ENCODE measurements around the gene ATXN1. TPM values are rescaled to one million over a fixed set of nuclear protein-coding genes. Genes with fewer than 3 reads are reported as not detected.
A peak's percentile ranks its signal among the peaks of the same experiment; 100 is the strongest.

Gene ATXN1
- total RNA-seq, 2 experiments from 2014 or later: 83.1 to 89.4 TPM

DNA sequence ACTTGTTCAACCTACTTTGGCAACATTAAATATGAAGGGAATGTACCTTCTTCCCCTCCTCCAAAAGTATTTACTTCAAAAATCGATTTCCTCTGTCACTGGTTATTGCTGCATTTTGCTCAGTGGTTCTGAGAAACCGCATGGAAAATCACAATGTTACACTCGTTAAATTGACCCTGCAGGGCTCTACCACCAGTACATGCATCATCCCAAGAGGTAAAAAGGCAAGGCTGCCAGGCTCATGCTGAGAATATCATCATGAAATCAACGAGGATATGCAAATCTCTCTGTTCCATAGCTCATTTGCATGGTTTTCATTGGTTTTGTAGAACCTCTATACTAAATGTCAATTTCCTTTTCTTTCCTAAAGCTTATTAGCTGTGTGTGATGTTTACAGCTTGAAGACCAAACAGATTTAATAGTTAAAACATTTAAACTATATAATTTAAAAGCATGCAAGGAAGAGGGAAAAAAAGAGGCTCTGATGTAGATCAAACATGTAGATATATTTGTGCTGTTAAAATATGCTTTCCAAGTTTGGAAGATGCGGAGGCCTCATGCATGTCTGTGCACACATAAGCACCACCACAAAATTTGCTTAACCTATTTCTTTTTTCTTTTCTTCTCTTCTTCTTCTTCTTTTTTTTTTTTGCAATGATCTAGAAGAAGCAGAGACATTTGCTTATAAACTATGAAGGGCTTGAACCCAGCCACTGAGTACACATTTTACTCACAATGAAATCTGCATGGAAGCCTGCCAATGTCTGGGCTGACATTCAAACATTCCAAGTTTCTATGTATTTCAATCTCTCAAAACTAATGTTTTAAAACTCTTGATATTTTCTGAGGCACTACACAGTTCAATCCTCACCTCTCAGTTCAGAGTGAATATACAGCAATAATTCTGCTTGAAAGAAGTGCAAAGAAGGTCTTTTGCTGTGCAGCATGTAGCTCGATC is 328.9 kb downstream of the ATXN1 start:
- H3K4me3 Mint-ChIP-seq: no peak overlapping the region
- POLR2A ChIA-PET: interaction anchor here (0.9 to 8.3 kb wide), 5 partner anchors 18 to 329 kb away, joined by 3 to 106 read pairs (median 4); partner anchors contain the start of gene ATXN1
- no peaks in the 10 kb centered on the region for H3K27me3 Mint-ChIP-seq
- CTCF ChIA-PET: interaction anchor here (0.6 to 1.5 kb wide), 4 partner anchors 23 to 331 kb away, joined by 3 to 6 read pairs (median 3); no protein-coding TSS in a partner anchor
- peaks cover 69% of the 10 kb centered on the region for H3K4me1 Mint-ChIP-seq
- H3K36me3 Mint-ChIP-seq (ENCODE audit: low read depth): peaks cover 66% of the 10 kb centered on the region
- peak overlapping the region; percentile 27 for H3K27ac Mint-ChIP-seq
- no peaks in the 10 kb centered on the region for H3K9me3 Mint-ChIP-seq
- no peak for DNase-seq

DNA sequence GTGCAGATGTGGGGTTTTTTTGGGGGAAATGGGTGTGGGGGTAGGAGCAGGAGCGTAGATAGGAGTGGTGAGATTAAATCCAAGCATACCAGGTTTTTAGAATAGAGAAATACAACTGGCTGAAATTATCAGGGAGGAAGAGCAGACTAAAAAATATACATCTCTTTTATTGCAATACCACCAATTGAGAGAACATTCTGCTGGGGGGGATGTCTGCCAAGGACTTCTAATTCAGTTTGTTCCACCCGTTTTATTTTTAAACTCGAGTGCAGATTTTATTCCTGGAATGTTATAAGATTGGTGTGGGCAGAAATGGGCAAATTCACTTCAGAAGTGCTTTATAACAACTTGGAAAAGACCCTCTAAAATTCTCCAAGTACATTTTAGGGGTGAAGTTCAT is 330.2 kb downstream of the ATXN1 start:
- Mint-ChIP-seq H3K4me1 (peaks cover 62% of the 10 kb centered on the region), H3K36me3 (ENCODE audit: low read depth) (peaks cover 62% of the 10 kb centered on the region), H3K27me3 (no peaks in the 10 kb centered on the region), H3K27ac (no peak overlapping the region), H3K4me3 (no peak overlapping the region), H3K9me3 (no peaks in the 10 kb centered on the region)
- POLR2A ChIA-PET: no interaction called here
- DNase-seq: no peak
- CTCF ChIA-PET: no interaction called here

DNA sequence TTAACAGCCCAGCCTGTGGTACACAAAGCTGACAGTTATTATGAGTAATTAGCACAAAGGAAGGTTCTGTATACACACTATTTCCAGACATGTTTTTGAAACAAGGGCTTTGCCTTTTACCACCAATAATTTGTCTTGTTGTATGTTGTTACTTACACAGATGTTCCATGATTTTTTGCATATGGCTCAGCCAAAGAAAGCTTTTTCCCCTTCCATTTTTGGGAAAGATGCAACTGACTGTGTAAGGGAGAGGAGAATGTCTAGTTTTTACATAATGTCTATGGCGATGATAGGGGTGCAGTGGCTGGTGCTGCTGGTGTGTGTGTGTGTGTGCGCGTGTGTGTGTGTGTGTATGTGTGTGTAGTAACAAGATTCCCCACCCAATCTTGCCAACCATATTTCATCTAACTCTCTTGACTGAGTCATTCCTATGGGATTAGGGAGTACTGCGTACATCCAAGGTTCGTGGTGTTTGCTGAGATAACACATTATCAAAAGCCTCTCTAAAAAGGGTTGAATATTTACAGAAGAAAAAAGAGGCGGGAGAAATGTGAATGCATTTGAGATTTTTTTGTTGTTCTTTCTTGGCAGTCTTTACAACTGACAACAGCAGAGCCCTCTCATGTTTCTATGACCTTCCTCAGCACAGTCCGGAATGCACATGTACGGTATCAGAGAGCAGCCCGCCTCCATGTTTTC is 330.7 kb downstream of the ATXN1 start:
- H3K9me3 Mint-ChIP-seq: no peaks in the 10 kb centered on the region
- DNase-seq: no peak
- ChIA-PET CTCF (no interaction called here), POLR2A (no interaction called here)
- no peaks in the 10 kb centered on the region for H3K27me3 Mint-ChIP-seq
- H3K4me3 Mint-ChIP-seq: no peak overlapping the region
- peaks cover 60% of the 10 kb centered on the region for H3K4me1 Mint-ChIP-seq
- H3K27ac Mint-ChIP-seq: no peak overlapping the region
- H3K36me3 Mint-ChIP-seq (ENCODE audit: low read depth): peaks cover 65% of the 10 kb centered on the region

DNA sequence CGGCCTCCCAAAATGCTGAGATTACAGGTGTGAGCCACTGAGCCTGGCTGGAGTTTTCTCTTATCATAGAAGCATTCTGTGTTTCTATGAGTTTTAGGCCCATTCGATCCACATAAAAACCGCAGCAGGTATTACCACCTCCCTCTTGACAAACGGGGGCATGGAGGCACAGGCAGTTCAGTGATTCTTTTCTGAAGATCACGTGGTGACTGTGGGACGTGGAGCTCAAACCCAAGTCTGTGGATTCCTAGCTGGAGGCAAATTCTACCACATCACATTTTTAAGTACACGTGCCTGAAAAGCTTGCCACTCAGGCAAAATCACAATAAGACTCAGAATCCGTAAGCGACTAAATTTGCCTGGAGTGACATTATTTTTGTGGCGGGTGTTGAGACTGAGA is 331.6 kb downstream of the ATXN1 start:
- no peak overlapping the region for H3K4me3 Mint-ChIP-seq
- CTCF ChIA-PET: no interaction called here
- H3K4me1 Mint-ChIP-seq: peaks cover 52% of the 10 kb centered on the region
- DNase-seq: no peak
- POLR2A ChIA-PET: no interaction called here
- H3K9me3 Mint-ChIP-seq: no peaks in the 10 kb centered on the region
- peaks cover 57% of the 10 kb centered on the region for H3K36me3 Mint-ChIP-seq (ENCODE audit: low read depth)
- H3K27ac Mint-ChIP-seq: no peak overlapping the region
- no peaks in the 10 kb centered on the region for H3K27me3 Mint-ChIP-seq

DNA sequence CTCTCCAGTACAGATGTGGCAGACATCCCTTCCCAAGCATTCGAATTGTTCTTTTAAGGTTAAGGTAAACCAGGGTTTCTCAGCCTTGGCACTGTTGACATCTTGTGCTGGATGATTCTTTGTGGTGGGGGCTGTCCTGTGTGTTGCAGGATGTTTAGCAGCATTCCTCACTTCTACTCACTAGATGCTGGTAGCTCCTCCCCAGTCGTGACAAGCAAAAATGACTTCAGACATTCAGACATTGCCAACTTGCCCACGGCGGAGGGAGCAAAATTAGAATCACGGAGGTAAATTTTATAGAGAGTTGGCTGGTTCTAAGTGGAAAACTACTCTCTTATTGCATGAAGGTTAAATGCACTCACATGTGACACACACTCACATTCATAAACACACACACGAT is 334.1 kb downstream of the ATXN1 start:
- peaks cover 56% of the 10 kb centered on the region for H3K36me3 Mint-ChIP-seq (ENCODE audit: low read depth)
- DNase-seq: no peak
- H3K27ac Mint-ChIP-seq: no peak overlapping the region
- H3K4me1 Mint-ChIP-seq: peaks cover 40% of the 10 kb centered on the region
- H3K4me3 Mint-ChIP-seq: no peak overlapping the region
- ChIA-PET POLR2A (interaction anchor here (1.0 to 1.4 kb wide), 2 partner anchors 10 to 44 kb away, joined by 4 read pairs; no protein-coding TSS in a partner anchor), CTCF (no interaction called here)
- no peaks in the 10 kb centered on the region for H3K9me3 Mint-ChIP-seq
- H3K27me3 Mint-ChIP-seq: no peaks in the 10 kb centered on the region

DNA sequence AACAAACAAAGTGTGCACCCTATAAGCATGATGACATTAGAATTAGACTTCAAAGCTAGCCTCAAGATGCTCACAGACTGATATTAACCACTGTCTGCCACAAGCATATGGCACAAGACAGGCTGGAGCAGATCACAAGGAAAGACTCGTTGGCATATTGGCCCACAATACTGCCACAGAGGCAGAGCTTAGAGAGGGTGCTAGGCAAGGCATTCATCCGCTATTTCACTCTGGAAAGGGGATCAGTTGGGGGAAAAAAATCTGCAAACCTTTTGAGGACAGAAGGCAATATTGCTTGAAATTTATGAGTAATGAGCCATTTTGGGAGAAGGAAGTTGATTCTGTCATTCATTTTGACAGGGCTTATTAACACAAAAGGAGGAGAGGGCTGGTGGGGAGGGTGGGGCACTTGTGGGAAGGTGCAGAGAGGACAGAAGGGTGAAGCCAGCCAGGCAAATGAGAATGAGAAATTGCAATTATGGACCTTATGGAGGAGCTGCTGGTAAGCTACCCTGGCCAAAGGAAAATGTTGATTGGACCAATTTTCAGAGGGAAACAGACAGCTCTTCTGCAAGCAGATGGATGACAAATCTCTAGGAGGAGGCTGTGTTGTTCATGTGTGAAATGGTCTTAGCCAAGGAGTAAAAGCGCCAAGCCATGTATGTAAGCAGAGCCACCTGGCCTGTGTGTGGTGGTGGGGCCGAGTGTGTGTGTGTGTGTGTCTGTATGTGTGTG is 335.2 kb downstream of the ATXN1 start:
- H3K4me1 Mint-ChIP-seq: peaks cover 41% of the 10 kb centered on the region
- no peaks in the 10 kb centered on the region for H3K27me3 Mint-ChIP-seq
- H3K4me3 Mint-ChIP-seq: no peak overlapping the region
- POLR2A ChIA-PET: interaction anchor here (0.9 to 3.1 kb wide), 2 partner anchors 10 to 336 kb away, joined by 4 to 18 read pairs; partner anchors contain the start of gene ATXN1
- no peaks in the 10 kb centered on the region for H3K9me3 Mint-ChIP-seq
- no peak for DNase-seq
- H3K27ac Mint-ChIP-seq: no peak overlapping the region
- H3K36me3 Mint-ChIP-seq (ENCODE audit: low read depth): peaks cover 46% of the 10 kb centered on the region
- CTCF ChIA-PET: interaction anchor here (1.1 kb wide), 1 partner anchor 16 kb away, joined by 5 read pairs; no protein-coding TSS in a partner anchor

DNA sequence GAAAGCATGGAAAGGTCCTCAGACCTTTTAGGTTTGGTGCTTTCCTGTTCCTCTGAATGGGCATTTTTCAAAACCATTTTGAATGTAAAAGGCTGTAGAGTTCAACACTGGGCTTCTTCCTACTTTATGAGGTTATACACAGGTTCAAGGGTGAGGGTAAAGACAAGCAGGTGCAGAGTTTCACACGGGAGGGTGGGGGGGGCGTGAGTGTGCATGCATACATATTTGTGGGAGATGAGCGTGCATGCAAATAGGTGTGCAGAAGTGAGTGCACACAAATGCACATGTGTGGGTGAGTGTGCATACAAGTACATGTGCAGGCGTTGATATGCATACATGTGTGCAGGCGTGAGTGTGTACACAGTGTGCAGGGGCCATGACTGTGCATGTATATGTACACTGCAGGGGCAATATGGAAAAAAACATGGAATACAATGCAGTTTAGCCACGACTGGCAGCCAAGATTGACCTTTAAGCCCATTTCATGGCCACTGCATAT is 339.7 kb downstream of the ATXN1 start:
- peak overlapping the region; percentile 29 for H3K4me3 Mint-ChIP-seq
- ChIA-PET POLR2A (interaction anchor here (0.9 to 4.3 kb wide), 19 partner anchors 11 to 341 kb away, joined by 3 to 109 read pairs (median 9); partner anchors contain the start of gene ATXN1), CTCF (interaction anchor here (1.0 to 2.1 kb wide), 9 partner anchors 11 to 342 kb away, joined by 3 to 26 read pairs (median 5); partner anchors contain the start of genes ATXN1 and MYLIP)
- H3K27me3 Mint-ChIP-seq: no peaks in the 10 kb centered on the region
- no peak for DNase-seq
- no peaks in the 10 kb centered on the region for H3K9me3 Mint-ChIP-seq
- H3K27ac Mint-ChIP-seq: peak overlapping the region; percentile 99
- peaks cover 57% of the 10 kb centered on the region for H3K4me1 Mint-ChIP-seq
- peaks cover 19% of the 10 kb centered on the region for H3K36me3 Mint-ChIP-seq (ENCODE audit: low read depth)

DNA sequence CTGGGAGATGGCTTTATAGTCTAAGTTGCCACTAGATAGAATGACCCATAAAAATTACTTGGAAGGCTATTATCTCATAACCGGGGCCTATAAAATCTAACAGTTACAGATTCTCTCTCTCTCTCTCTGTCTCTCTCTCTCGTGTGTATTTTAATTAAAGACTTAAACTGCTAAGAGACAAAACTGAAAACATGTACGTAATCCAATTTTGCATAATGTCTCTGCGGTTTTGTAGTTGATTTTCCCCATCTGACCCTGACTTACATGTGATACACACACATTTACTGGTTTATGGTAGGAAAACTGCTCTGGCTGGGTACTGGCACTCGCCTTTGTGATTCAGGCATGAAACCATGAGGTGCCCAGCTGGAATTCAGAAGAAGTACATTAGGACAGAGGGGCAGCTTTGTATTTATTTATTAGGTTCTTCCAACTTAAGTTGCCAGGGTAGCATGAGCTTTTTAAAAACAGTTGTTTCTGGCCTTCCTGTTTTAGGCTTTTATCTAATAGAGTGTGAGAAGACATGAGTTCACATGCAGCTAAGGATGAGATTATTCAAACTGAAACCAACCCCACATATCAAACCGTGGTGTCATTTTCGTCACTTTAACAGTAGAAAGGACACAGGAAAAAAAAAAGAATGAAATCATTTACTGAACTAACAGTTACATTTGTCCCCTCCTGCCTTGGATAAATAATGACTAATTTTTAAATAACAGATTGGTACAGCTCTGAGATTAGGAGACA is 340.4 kb downstream of the ATXN1 start:
- ChIA-PET CTCF (interaction anchor here (0.7 to 2.1 kb wide), 15 partner anchors 10 to 342 kb away, joined by 3 to 26 read pairs (median 4); partner anchors contain the start of genes ATXN1 and MYLIP), POLR2A (interaction anchor here (0.7 to 4.3 kb wide), 25 partner anchors 8 to 342 kb away, joined by 3 to 109 read pairs (median 5); partner anchors contain the start of gene ATXN1)
- no peaks in the 10 kb centered on the region for H3K27me3 Mint-ChIP-seq
- DNase-seq: peak; percentile 49
- peaks cover 13% of the 10 kb centered on the region for H3K36me3 Mint-ChIP-seq (ENCODE audit: low read depth)
- peaks cover 55% of the 10 kb centered on the region for H3K4me1 Mint-ChIP-seq
- H3K9me3 Mint-ChIP-seq: no peaks in the 10 kb centered on the region
- H3K27ac Mint-ChIP-seq: peak overlapping the region; percentile 99
- peak overlapping the region; percentile 29 for H3K4me3 Mint-ChIP-seq

DNA sequence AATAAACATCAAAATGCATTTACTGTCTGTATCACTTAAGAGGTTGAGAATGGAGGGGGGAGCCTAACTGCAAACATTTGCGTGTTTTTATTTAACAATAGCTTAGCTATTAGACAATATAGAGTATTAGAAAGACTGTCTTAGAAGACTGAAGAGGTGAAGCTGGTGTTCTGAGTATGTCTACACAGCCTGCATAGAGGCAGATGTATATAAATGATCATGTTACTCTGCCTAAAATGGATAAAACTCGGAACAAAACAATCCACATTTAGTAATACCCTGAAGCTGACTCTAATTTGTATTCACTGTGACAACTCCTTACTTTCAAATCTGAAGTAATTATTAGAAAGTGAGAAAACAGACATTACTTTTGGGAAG is 340.9 kb downstream of the ATXN1 start:
- POLR2A ChIA-PET: interaction anchor here (0.7 to 4.3 kb wide), 24 partner anchors 8 to 342 kb away, joined by 3 to 109 read pairs (median 5); partner anchors contain the start of gene ATXN1
- no peaks in the 10 kb centered on the region for H3K9me3 Mint-ChIP-seq
- DNase-seq: no peak
- H3K4me1 Mint-ChIP-seq: peaks cover 59% of the 10 kb centered on the region
- H3K27me3 Mint-ChIP-seq: no peaks in the 10 kb centered on the region
- peak overlapping the region; percentile 29 for H3K4me3 Mint-ChIP-seq
- H3K27ac Mint-ChIP-seq: peak overlapping the region; percentile 99
- CTCF ChIA-PET: interaction anchor here (0.7 to 2.1 kb wide), 15 partner anchors 10 to 343 kb away, joined by 3 to 26 read pairs (median 4); partner anchors contain the start of gene ATXN1
- H3K36me3 Mint-ChIP-seq (ENCODE audit: low read depth): peaks cover 11% of the 10 kb centered on the region

DNA sequence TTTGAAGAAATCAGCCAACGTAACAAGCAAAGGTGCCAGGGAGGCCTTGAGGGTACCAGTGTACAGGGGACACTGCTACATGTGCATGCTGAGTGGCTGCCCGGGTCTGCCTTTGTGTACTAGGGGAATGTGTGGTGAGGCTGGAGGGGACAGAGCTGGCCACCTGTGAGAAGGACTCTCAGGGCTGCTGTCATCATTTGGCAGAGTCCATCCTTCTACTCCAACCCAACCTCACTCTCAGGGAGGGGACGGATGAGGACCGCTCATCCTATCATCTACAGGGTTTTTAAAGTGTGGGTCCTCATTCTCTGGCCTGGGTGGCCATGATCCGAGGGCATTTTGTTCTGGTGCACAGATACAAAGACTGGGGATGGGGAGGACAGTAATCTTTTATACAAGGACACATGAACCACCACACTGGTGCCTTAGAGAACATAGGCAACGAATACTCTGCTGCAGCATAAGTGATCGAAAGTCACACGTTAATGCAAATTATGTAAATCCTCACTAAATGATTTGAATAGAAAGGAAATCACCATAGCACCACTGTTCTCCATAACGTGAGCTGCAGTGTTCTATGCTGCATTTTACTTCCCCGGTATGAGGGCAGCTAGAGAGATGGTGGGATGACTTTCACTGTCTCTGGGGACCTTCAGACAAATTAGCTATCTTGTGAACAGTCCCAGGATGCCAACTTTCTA is 341.5 kb downstream of the ATXN1 start:
- no peaks in the 10 kb centered on the region for H3K9me3 Mint-ChIP-seq
- peak overlapping the region; percentile 99 for H3K27ac Mint-ChIP-seq
- H3K4me1 Mint-ChIP-seq: peaks cover 61% of the 10 kb centered on the region
- peaks cover 11% of the 10 kb centered on the region for H3K36me3 Mint-ChIP-seq (ENCODE audit: low read depth)
- ChIA-PET CTCF (interaction anchor here (0.9 to 2.1 kb wide), 12 partner anchors 9 to 343 kb away, joined by 3 to 26 read pairs (median 4); partner anchors contain the start of gene ATXN1), POLR2A (interaction anchor here (0.7 to 4.3 kb wide), 21 partner anchors 9 to 343 kb away, joined by 3 to 109 read pairs (median 6); partner anchors contain the start of gene ATXN1)
- H3K27me3 Mint-ChIP-seq: no peaks in the 10 kb centered on the region
- DNase-seq: no peak
- peak overlapping the region; percentile 29 for H3K4me3 Mint-ChIP-seq

DNA sequence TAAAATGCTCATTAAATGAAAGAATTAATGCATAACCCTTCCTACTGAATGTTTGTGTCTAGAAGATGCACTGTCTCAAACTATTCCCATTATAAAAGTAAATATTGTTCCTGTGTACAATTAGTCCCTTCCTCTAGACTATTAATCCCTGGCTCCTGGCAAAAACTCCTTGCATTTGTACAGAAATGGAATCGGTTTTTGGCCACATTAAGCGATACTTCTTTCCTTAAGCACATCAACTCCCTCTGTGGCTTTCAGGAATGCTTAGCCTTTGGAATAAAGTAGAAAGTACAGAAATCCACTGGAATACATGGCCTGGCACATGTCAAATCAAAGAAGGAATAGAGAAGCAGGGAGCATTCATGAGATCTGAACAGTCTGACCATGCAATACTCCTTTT is 343.1 kb downstream of the ATXN1 start:
- ChIA-PET POLR2A (interaction anchor here (1.0 to 3.2 kb wide), 3 partner anchors 8 to 343 kb away, joined by 4 to 27 read pairs (median 6); partner anchors contain the start of gene ATXN1), CTCF (interaction anchor here (1.3 kb wide), 1 partner anchor 9 kb away, joined by 4 read pairs; no protein-coding TSS in a partner anchor)
- H3K27ac Mint-ChIP-seq: no peak overlapping the region
- no peaks in the 10 kb centered on the region for H3K9me3 Mint-ChIP-seq
- peaks cover 72% of the 10 kb centered on the region for H3K4me1 Mint-ChIP-seq
- H3K4me3 Mint-ChIP-seq: no peak overlapping the region
- DNase-seq: no peak
- peaks cover 8% of the 10 kb centered on the region for H3K36me3 Mint-ChIP-seq (ENCODE audit: low read depth)
- no peaks in the 10 kb centered on the region for H3K27me3 Mint-ChIP-seq
